Measurements from ENCODE around the gene HDAC3.

HDAC3 gene

DNA sequence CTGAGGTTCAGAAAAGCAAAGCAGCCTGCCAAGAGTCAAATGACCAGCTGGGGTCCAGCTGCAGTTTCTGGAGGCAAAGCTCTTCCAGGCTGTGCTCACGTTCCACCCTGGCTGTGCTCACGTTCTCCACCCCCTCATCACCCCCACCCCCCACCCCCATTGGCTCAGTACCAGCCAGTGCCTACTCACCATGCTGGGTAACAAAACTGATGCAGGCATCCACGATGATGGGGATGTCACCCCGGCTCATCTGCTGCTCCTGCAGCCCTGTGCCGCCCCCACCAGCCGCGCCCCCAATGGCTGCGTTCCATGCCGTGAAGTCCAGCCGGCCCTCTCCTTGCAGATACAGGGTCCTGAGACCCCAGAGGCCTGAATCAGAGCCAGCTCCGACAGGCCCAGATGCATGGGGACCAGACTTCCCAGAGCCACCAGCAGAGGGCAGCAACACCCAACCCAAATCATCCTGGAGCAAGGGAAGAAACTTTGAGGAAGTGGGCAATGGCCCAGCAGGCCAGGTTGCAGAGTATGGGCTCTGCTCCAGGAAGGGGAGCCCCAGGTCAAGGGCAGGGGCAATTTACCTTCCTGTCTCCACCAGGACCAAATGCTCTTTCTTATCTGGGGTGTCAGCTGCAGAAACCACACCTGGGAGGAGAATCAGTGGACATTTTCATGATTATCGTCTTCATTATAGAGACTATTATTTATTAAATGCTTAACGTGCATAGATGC, 28.2 kb upstream of the HDAC3 start:
- peak; percentile 86 for DNase-seq

GRCh38 chr5:141663506-141663905, 26.9 kb upstream of the HDAC3 start:
- no peak for DNase-seq
- Mint-ChIP-seq H3K27ac (no peak overlapping the region), H3K27me3 (ENCODE audit: low read depth, poor library complexity) (peaks cover 4% of the 10 kb centered on the region), H3K4me3 (no peak overlapping the region), H3K9me3 (no peaks in the 10 kb centered on the region), H3K4me1 (peaks cover 2% of the 10 kb centered on the region), H3K36me3 (ENCODE audit: low read depth) (no peaks in the 10 kb centered on the region)
- no peak for TF ChIP-seq CTCF (IDR thresholded peaks at IDR 0.05)

More for the DNA sequence above, 28.2 kb upstream of the HDAC3 start:
- Mint-ChIP-seq H3K4me3 (no peak overlapping the region), H3K4me1 (peaks cover 5% of the 10 kb centered on the region), H3K9me3 (no peaks in the 10 kb centered on the region), H3K27me3 (ENCODE audit: low read depth, poor library complexity) (peaks cover 3% of the 10 kb centered on the region), H3K36me3 (ENCODE audit: low read depth) (no peaks in the 10 kb centered on the region), H3K27ac (no peak overlapping the region)
- TF ChIP-seq CTCF (IDR thresholded peaks at IDR 0.05): peak; percentile 89

DNA sequence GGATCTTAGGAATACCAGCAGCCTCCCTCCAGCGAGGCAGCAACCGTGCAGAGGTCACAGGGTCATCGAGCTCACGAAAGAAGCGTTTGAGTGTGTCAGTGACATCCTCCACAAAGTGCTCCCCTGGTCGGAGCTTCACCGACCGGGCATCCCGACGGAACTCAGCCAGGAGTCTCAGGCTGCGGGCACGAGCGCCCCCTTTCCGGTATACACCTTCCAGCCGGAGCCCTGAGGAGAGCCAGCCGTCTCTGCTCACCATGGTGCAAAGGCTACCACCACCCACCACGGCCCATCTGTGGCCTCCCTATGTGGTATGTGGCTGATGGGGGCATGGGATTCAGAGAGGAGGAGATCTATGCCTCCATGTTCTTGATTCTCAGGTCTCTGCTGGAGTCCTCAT, 25.4 kb upstream of the HDAC3 start:
- Mint-ChIP-seq H3K36me3 (ENCODE audit: low read depth) (no peaks in the 10 kb centered on the region), H3K9me3 (no peaks in the 10 kb centered on the region), H3K27me3 (ENCODE audit: low read depth, poor library complexity) (peaks cover 4% of the 10 kb centered on the region), H3K27ac (no peak overlapping the region), H3K4me3 (no peak overlapping the region), H3K4me1 (no peaks in the 10 kb centered on the region)
- DNase-seq: no peak
- no peak for TF ChIP-seq CTCF (IDR thresholded peaks at IDR 0.05)

- Mint-ChIP-seq H3K36me3 (ENCODE audit: low read depth) (no peaks in the 10 kb centered on the region), H3K4me1 (no peaks in the 10 kb centered on the region), H3K9me3 (no peaks in the 10 kb centered on the region), H3K27me3 (ENCODE audit: low read depth, poor library complexity) (peaks cover 10% of the 10 kb centered on the region), H3K27ac (no peak overlapping the region), H3K4me3 (no peak overlapping the region)
- no peak for TF ChIP-seq CTCF (IDR thresholded peaks at IDR 0.05)
- DNase-seq: no peak
Observed at GRCh38 chr5:141657937-141658545, 21.4 kb upstream of the HDAC3 start.

- Mint-ChIP-seq H3K9me3 (no peaks in the 10 kb centered on the region), H3K4me3 (no peak overlapping the region), H3K27me3 (ENCODE audit: low read depth, poor library complexity) (peaks cover 17% of the 10 kb centered on the region), H3K4me1 (peaks cover 4% of the 10 kb centered on the region), H3K36me3 (ENCODE audit: low read depth) (no peaks in the 10 kb centered on the region), H3K27ac (no peak overlapping the region)
- no peak for TF ChIP-seq CTCF (IDR thresholded peaks at IDR 0.05)
- DNase-seq: no peak
Observed at GRCh38 chr5:141657404-141657803, 20.8 kb upstream of the HDAC3 start.

DNA sequence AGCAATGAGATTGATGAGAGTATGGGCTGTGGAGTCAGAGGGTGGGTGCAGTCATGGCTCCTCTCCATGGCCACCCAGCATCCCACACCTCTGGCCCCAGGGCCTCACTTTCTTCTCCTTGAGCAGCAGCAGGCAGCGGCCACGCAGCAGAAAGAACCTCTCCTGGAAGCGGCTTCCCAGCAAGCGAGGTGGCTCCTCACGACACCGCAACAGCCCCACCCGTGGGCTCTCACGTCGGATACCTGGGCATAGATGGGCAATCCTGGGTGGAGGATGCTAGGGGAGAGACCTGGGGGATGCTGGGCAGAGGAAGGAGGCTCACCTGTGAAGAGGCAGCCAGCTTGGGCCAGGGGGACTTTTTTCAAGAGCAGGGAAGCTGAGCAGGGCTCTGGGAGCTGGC, 19.7 kb upstream of the HDAC3 start:
- H3K4me3 Mint-ChIP-seq: no peak overlapping the region
- peaks cover 10% of the 10 kb centered on the region for H3K4me1 Mint-ChIP-seq
- peaks cover 21% of the 10 kb centered on the region for H3K27me3 Mint-ChIP-seq (ENCODE audit: low read depth, poor library complexity)
- no peaks in the 10 kb centered on the region for H3K36me3 Mint-ChIP-seq (ENCODE audit: low read depth)
- DNase-seq: no peak
- H3K9me3 Mint-ChIP-seq: no peaks in the 10 kb centered on the region
- no peak overlapping the region for H3K27ac Mint-ChIP-seq
- TF ChIP-seq CTCF (IDR thresholded peaks at IDR 0.05): no peak
